ENCODE results near the gene HBM. TPM values are rescaled to one million over a fixed set of nuclear protein-coding genes. Genes with fewer than 3 reads are reported as not detected.

HBM gene
- total RNA-seq, 1 experiment from 2014 or later: not detected

- POLR2A ChIA-PET (ENCODE audit: unreplicated experiment): interaction anchor here (0.6 kb wide), 1 partner anchor 1978 kb away, joined by 5 read pairs; no protein-coding TSS in a partner anchor
These were observed 19.9 kb downstream of the HBM start for GRCh38 chr16:185691-186090.

GRCh38 chr16:187330-187729, 21.6 kb downstream of the HBM start:
- Histone ChIP-seq H3K36me3 (ENCODE audit: low read depth) (peaks cover 4% of the 10 kb centered on the region; the same call in 1 of the 2 replicates), H3F3A (ENCODE audit: insufficient read depth, low read depth) (peaks cover 13% of the 10 kb centered on the region; the same call in 1 of the 2 replicates), H3K4me1 (replicated peaks; ENCODE audit: insufficient read depth) (no peaks in the 10 kb centered on the region), H2AFZ (no peak overlapping the region), H3K9me3 (ENCODE audit: insufficient read depth, low read depth) (no peaks in the 10 kb centered on the region), H3K4me2 (no peak overlapping the region), H3K27ac (no peak overlapping the region), H3K9me2 (ENCODE audit: insufficient read depth) (no peaks in the 10 kb centered on the region), H4K20me1 (ENCODE audit: insufficient read depth) (no peaks in the 10 kb centered on the region; the same call in 1 of the 2 replicates), H3K79me2 (ENCODE audit: low read depth) (no peaks in the 10 kb centered on the region), H3K4me3 (no peak overlapping the region), H3K27me3 (ENCODE audit: insufficient read depth, low read depth) (no peaks in the 10 kb centered on the region)
- TF ChIP-seq CTCF (conservative IDR thresholded peaks at IDR 0.05) (no peak), EZH2 (IDR thresholded peaks at IDR 0.05; ENCODE audit: low read depth) (no peak)
- intact Hi-C loops (cut with micrococcal nuclease; ENCODE audit: unreplicated experiment): no loop called here
- POLR2A ChIA-PET (ENCODE audit: unreplicated experiment): no interaction called here
- no TSS peak for BruUV-seq (replicated peaks)
- CTCF ChIA-PET: no interaction called here
- DNase-seq: no peak

More at GRCh38 chr16:185691-186090, 19.9 kb downstream of the HBM start:
- Histone ChIP-seq H3K79me2 (ENCODE audit: low read depth) (no peaks in the 10 kb centered on the region), H3K4me1 (replicated peaks; ENCODE audit: insufficient read depth) (no peaks in the 10 kb centered on the region), H3K4me2 (no peak overlapping the region), H3K27ac (no peak overlapping the region), H3K4me3 (no peak overlapping the region), H3K36me3 (ENCODE audit: low read depth) (no peaks in the 10 kb centered on the region), H4K20me1 (ENCODE audit: insufficient read depth) (no peaks in the 10 kb centered on the region; the same call in 1 of the 2 replicates), H3K9me3 (ENCODE audit: insufficient read depth, low read depth) (no peaks in the 10 kb centered on the region), H3K9me2 (ENCODE audit: insufficient read depth) (no peaks in the 10 kb centered on the region), H3F3A (ENCODE audit: insufficient read depth, low read depth) (peaks cover 13% of the 10 kb centered on the region; the same call in 1 of the 2 replicates), H3K27me3 (ENCODE audit: insufficient read depth, low read depth) (no peaks in the 10 kb centered on the region), H2AFZ (no peak overlapping the region)
- DNase-seq: no peak
- CTCF ChIA-PET: interaction anchor here (0.6 kb wide), 1 partner anchor 296 kb away, joined by 3 read pairs; no protein-coding TSS in a partner anchor
- no TSS peak for BruUV-seq (replicated peaks)
- intact Hi-C loops (cut with micrococcal nuclease; ENCODE audit: unreplicated experiment): no loop called here
- TF ChIP-seq EZH2 (IDR thresholded peaks at IDR 0.05; ENCODE audit: low read depth): no peak
- no peak for TF ChIP-seq CTCF (conservative IDR thresholded peaks at IDR 0.05)

GRCh38 chr16:188674-189073, 22.9 kb downstream of the HBM start:
- BruUV-seq (replicated peaks): no TSS peak
- Histone ChIP-seq H3K4me1 (replicated peaks; ENCODE audit: insufficient read depth) (no peaks in the 10 kb centered on the region), H3K27me3 (ENCODE audit: insufficient read depth, low read depth) (no peaks in the 10 kb centered on the region), H3K27ac (no peak overlapping the region), H3K9me3 (ENCODE audit: insufficient read depth, low read depth) (no peaks in the 10 kb centered on the region), H2AFZ (no peak overlapping the region), H3K79me2 (ENCODE audit: low read depth) (no peaks in the 10 kb centered on the region), H3K9me2 (ENCODE audit: insufficient read depth) (no peaks in the 10 kb centered on the region), H4K20me1 (ENCODE audit: insufficient read depth) (no peaks in the 10 kb centered on the region; the same call in 1 of the 2 replicates), H3K36me3 (ENCODE audit: low read depth) (peaks cover 4% of the 10 kb centered on the region; the same call in 1 of the 2 replicates), H3K4me3 (no peak overlapping the region), H3F3A (ENCODE audit: insufficient read depth, low read depth) (peaks cover 13% of the 10 kb centered on the region; the same call in 1 of the 2 replicates), H3K4me2 (no peak overlapping the region)
- ChIA-PET CTCF (interaction anchor here (0.5 to 0.6 kb wide), 2 partner anchors 164 to 167 kb away, joined by 5 to 8 read pairs; no protein-coding TSS in a partner anchor), POLR2A (ENCODE audit: unreplicated experiment) (no interaction called here)
- TF ChIP-seq EZH2 (IDR thresholded peaks at IDR 0.05; ENCODE audit: low read depth): no peak
- TF ChIP-seq CTCF (conservative IDR thresholded peaks at IDR 0.05): peak; percentile 47; the same call in 1 of the 2 replicates
- DNase-seq: no peak
- intact Hi-C loops (cut with micrococcal nuclease; ENCODE audit: unreplicated experiment): no loop called here

Measured in PC-9 (cell line).